GM21447 (cell line): Measurements from ENCODE around the gene FBXO21.
A peak's percentile ranks its signal among the peaks of the same experiment; 100 is the strongest.
"Not testable (repeated sequence)": the region's sequence is repeated elsewhere in the genome, so short reads cannot be mapped to it uniquely, and the experiment has no call there.

Experiments
- ATAC-seq: cut with Tn5 transposase; IDR thresholded peaks from one replicate; pipeline ENCODE4 v1.9.1; 2021; ENCODE audit not compliant: unreplicated experiment

FBXO21 gene

DNA sequence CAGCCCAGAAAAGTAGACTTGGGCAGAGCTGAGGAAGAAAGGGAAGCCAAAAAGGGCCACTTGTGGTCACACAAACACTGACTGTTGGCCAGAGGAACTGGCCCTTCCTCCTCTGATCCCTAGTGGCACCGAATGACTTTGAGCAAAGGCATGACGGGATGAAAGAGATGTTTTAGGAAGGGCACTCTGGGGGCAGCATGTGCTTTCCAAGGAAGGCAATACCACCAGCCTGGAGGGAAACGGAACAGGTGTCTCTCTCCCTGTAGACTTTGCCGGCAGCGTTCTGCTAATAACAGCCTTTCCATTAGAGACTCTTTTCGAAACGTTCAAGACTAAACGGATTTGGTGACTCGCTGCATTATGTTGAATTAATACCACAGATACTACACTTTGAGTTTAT is 12.3 kb upstream of the FBXO21 start:
- ATAC-seq, result no peak

DNA sequence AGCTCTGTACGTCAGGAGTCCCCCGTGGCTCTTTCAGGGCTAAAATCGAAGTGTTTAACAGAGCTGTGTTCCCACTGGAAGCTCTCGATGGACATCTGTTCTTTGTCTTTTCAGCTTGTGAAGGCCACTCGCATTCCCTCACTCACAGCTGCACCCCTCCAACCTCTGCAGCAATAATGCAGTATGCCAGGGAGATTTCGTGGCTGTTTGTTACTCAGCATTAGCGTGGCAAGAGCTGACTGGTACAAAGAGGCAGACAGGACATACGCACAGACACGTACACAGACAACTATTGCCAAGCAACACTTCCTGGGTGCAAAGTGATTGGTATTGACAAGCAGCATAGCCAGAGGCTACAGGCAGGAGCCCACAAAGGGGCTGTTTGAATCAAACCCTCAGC is 11.8 kb upstream of the FBXO21 start:
- ATAC-seq, result no peak

DNA sequence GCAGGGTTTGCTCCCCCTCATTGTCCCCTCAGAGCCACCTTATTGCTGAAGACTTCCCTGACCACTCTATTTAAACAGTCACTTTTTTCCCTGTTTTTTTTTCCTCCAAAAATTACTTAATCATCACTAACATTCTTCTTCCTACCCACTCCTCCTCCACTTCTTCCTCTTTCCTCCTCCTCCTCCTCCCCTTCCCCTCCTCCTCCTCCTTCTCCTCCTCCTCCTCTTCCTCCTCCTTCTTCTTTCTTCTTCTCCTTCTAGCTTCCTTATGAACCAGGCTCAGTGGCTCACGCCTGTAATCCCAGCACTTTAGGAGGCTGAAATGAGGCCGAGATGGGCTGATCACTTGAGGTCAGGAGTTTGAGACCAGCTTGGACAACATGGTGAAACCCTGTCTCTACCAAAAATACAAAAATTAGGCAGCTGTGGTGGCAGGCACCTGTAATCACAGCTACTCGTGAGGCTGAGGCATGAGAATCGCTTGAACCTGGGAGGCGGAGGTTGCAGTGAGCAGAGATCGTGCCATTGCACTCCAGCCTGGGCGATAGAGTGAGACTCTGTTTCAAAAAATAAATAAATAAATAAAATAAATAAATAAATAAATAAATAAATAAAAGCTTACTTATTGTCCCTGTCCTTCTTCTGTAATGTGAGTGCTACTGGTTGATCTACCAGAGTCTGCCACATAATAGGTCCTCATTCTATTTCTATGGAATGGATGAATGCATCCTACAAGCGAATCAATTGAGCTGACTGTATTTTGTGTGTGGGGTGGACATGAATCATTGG is 9.9 kb upstream of the FBXO21 start:
- not testable (repeated sequence) for ATAC-seq

DNA sequence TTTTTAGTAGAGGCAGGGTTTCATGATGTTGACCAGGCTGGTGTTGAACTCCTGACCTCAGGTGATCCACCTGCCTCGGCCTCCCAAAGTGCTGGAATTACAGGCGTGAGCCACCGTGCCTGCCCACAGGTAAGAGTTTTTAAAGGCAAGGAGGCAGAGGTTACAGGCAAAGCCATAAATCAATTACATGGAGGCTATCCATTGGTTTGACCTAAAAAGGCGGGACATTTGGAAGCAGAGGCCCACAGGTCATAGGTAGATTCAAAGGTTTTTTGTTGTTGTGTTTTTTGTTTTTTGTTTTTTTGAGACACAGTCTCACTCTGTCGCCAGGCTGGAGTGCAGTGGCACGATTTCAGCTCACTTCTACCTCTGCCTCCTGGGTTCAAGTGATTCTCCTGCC is 6.1 kb upstream of the FBXO21 start:
- not testable (repeated sequence) for ATAC-seq

DNA sequence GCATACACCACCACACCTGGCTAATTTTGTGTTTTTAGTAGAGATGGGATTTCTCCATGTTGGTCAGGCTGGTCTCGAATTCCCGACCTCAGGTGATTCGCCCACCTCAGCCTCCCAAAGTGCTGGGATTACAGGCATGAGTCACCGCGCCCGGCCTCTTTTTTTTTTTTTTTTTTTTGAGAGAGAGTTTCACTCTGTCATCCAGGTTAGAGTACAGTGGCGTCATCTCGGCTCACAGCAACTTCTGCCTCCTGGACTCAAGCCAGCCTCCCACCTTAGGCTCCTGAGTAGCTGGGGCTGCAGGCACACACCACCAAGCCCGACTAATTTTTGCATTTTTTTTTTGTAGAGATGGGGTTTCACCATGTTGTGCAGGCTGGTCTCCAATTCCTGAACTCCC is 4.8 kb upstream of the FBXO21 start:
- not testable (repeated sequence) for ATAC-seq

DNA sequence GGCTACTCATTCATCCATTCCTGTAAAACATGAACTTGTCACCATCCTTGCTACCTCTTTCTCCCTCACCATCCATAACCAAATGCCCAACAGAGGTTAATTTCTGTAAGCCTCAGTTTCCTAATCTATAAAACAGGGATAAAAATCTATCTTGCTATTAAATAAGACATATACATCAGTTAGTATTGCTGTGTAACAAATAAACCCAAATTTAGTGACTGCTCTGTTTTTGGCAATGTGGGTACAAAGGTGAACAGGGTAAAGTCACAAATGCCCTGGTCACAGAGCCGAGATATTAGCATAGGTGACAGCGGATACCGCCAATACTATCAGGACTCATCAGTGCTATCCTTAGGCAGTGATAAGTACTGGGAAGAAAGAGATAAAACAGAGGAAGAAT is 3.6 kb upstream of the FBXO21 start:
- ATAC-seq, result no peak

DNA sequence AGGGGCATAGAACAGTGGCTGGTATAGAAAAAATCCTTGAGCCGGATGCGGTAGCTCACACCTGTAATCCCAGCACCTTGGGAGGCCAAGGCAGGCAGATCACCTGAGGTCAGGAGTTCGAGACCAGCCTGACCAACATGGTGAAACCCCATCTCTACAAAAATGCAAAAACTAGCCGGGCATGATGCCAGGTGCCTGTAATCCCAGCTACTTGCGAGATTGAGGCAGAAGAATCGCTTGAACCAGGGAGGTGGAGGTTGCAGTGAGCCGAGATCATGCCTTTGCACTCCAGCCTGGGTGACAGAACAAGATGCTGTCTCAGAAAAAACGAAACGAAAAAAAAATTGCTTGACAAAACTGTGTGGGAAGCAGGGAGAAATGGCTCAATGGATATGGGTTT is 2.3 kb upstream of the FBXO21 start:
- ATAC-seq, result not testable (repeated sequence)

DNA sequence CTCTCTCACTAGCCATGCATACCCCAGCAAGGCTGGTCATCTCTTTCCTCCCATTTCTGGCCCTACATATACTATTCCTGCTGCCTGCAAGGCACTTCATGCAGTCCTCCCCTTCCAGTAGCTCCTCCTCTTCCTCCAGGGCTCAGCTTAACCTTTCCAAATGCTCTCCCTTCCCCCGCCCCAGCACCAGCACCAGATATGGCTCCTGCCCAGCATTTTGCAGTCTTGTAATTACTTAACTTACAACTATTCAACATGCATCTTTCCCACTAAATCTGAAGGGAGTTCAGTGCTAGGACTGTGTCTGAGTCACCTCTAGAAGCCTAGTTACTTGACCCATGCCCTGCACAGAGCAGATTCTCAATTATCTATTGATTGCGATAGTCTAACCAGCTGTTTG is 1.8 kb upstream of the FBXO21 start:
- ATAC-seq, result no peak

DNA sequence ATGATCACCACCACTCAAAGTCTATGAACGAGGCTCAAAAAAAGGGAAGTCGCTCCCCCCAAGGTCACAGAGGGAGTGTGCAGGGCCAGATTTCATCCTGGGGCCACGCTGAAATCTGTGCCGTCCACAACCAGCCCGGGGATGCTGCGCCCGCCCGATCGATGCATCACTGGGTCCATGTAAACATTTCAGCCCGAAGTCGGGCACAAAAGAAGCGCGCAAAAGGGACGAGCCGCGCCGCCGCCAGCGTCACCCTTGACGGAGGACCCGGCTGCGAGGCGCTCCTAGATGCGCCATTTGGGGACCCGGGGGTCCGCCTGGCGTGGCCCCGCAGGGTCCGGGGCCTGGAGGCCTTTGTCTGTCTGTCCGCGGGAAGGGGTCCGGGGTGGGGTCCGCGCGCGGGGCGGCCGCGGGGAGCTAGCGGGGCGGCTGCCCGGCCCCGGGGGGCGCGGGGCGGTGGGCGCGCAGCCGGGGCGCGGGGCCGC is 503 bp downstream of the FBXO21 start:
- peak; percentile 34 for ATAC-seq

DNA sequence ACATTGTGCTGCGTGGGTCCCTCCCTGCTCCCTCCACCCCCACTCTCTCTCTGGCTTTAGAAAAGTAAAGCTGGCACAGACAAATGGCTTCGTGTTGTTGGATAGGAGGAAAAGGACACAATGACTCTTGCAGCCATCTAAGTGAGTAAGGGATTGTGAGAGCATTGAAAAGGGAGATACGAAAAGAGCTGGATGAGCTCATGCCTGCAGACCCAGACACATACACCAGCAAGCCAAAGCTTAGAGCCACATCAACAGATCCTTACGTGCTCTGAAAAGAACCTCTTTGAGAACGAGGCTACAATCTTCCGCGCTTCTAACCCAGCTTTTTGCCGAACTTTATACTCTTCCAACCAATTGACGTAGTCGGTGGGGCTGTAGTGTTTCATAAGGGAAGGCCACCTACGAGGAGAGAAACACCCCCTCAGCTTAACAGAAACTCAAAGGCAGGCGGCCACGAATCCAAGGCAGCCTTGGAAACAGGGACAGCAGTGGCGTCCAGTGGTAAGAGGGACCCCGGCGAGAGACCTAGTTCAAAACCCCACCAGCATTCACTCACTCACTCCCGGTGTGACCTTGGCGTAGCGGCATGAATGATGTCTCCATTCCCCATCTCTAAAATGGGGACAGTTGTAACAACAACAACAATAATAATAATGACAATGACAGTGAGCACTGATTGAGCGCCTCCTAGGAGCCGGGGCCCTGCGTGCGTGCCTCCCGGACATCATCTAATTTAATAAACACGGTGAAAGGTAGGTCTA is 1.1 kb downstream of the FBXO21 start:
- ATAC-seq, result no peak

DNA sequence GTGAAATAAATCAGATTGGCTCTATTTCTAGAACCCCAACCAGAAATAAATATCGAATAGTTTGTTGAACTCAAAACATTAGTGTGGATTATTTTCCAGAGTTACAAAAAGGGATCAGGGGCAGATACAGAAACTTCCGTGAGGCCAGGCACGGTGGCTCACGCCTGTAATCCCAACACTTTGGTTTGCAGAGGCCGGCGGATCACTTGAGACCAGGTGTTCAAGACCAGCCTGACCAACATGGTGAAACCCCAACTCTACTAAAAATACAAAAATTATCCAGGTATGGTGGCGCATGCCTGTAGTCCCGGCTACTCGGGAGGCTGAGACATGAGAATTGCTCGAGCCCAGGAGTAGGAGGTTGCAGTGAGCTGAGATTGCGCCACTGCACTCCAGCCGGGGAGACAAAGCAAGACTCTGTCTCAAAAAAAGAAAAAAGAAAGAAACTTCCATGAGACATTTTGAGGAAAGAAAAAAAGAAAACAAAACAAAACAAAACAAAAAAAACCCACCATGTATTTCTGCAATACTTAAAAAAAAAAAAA is 2.1 kb downstream of the FBXO21 start:
- ATAC-seq, result no peak

DNA sequence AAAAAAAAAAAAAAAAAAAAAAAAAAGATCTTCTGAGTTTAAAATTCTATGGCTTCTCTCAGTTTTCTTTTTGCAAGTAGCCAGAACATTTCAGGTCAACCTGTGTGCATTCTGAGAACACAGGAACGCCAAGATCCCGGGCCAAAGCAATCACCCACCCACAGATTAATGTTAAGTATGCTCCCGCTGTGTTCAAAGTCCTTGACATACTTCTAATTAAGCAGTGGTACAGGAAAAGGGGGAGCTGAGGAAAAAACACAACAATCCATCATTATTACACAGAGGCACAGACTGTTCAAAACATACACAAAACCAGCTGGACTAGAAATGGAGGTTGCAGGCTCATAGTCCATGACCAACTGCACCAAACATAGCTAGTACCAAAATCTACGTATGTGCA is 2.8 kb downstream of the FBXO21 start:
- ATAC-seq, result no peak

DNA sequence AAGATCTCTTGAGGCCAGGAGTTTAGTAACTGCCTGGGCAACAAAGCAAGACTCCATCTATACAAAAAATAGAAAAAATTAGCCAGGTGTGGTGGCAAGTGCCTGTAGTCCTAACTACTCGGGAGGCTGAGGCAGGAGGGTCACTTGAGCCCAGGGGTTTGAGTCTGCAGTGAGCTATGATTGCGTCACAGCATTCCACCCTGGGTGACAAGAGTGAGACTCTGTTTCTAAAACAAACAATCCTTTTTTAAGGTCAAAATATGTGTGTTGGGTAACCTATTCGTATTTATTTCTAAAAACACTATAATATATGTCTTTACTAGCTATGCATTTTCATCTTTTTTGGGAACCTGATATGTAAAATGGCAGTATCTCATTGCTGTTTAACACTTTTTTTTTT is 7.4 kb downstream of the FBXO21 start:
- no peak for ATAC-seq

DNA sequence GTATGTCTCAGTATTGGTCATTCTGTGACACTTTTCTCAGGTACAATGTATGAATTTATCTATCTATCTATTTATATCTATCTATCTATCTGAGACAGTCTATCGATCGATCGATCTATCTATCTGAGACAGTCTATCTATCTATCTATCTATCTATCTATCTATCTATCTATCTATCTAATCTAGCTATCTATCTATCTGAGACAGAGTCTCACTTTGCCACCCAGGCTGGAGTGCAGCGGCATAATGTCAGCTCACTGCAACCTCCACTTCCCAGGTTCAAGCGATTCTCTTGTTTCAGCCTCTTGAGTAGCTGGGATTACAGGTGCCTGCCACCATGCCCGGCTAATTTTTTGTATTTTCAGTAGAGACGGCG is 8.8 kb downstream of the FBXO21 start:
- not testable (repeated sequence) for ATAC-seq

DNA sequence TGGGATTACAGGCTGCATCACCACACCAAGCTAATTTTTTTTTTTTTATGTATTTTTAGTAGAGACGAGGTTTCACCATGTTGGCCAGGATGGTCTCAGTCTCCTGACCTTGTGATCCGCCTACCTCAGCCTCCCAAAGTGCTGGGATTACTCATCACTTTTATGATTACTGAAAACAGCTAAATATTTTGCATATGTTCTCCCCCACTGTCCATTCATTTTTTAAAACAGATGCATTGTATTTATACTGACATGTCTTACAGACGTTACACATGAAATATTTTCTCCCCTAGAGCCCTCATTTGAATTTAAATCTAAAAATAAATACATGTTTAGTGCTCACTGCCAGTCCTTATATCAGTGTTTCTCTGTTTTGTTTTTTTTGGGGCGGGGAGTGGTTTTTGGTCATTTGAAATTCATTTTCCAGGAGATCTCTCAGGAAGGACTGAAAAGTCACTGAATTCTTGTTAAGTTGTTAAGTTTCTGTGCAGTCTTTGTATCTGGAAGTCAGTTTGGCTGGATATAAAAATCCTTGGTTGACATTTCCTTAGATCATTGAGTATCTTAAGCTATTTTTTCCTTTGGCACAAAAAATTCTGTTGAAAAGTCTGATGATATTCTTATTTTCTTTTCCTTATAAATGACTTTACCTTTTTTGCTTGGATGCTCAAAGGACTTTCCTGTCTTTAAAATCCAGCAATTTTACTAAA is 9.4 kb downstream of the FBXO21 start:
- ATAC-seq, result no peak

DNA sequence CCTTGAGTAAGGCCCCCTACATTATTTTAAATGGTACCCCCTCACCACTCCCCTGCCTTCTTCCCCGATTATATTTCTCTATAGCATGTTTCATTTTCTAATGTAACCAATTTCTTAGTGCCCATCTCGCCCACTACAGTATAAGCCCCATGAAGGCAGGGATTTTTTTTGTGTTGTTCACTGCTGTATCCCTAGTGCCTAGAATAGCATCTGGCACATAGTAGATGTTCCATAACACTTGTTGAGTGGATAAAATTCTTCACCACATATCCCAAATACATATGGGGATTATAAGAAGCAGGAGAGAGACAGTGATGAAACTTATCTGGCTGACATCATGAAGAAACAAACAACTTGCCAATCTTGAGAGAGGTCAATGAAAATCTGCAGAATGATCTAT is 11.5 kb downstream of the FBXO21 start:
- no peak for ATAC-seq

DNA sequence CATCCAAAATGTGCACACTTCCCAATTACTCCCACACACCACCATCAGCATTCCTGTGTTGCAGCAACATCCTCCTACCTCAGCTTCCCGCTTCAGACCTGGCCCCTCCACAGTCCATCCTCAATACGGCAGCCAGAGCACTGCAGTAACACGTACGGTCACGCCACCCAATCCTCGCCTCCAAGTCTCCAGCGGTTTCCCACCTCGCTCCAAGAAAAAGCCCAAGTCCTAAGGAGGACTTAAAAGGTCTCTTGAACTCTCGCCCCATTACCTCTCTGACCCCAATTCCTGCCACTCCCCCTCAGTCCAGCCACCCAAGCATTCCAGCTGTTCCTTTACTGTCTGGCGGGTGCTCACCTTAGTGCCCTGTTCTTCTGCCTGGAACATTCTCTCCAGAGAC is 12.0 kb downstream of the FBXO21 start:
- ATAC-seq, result no peak

DNA sequence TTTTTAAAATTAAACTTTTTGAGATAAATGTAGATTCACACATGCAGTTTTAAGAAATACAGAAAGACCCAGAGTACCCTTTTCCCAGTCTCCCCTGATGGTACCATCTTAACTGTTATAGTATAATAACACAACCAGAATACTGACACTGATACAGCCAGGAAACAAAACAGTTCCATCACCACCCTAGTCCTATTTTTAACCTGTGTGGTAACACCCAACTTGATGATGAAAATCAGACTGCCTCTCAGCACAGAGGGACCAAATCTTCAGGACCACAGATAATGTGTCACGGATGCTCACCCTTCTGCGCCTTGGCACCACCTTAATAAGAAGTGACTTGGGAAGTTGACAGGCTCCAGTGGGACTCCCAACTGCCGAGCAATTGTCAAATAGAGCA is 18.1 kb downstream of the FBXO21 start:
- ATAC-seq, result no peak

DNA sequence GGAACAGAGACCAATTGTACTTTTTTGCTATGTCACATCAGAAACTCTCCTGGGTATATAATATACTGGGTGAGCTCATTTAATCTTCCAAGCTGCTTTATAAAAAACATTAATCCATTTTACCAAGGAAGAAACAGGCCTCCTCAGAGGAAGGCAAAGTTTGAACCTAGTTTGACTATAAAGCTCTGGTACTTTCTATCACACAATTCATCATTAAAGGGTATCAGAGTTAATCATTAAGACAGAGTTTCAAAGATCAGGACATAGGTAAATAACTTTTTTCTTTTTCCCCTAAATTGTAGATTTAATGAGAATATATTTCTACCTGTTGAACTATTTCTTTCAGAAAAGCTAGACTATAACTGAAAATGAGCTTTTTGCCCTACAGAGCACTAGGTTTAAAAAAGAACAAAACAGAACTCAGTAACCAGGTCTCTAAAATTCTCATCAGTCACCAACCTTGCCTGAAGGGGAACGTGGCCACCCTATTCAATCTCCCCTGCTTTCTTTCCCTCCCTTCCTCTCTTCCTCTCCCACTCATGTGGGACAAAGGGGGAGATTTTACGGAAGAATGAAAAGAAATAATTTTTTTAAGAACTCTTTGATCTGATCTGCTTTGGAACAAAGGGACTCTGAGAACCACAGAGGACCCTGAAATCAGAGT is 18.6 kb downstream of the FBXO21 start:
- no peak for ATAC-seq

DNA sequence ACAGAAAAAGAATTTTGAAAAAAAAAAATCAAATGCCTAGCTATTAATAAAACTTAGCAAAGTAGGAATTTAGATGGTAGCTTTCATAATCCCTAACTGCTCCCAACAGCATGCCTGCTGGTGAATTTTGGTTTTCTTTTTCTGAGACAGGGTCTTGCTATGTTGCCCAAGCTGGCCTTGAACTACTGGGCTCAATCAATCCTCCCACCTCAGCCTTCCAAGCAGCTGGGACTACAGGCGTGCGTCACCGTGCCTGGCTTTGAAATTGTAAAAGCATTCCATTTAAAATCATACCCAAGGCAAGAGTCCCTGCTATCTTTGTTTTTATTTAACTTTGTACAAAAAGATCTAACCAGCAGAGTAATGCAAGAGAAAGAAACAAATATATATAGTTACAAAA is 20.7 kb downstream of the FBXO21 start:
- no peak for ATAC-seq

DNA sequence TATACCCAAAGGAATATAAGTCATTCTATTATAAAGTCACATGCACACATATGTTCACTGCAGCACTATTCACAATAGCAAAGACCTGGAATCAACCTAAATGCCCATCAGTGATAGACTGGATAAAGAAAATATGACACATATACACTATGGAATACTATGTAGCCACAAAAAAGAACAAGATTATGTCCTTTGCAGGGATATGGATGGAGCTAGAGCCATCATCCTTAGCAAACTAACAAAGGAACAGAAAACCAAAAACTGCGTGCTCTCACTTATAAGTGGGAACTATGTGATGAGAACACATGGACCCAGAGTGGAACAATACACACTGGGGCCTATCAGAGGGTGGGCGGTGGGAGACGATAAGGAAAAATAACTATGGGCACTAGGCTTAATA is 21.3 kb downstream of the FBXO21 start:
- ATAC-seq, result no peak
